ENCODE measurements around the gene DENND4A.
"Not testable (repeated sequence)": the region's sequence is repeated elsewhere in the genome, so short reads cannot be mapped to it uniquely, and the experiment has no call there.

Gene DENND4A

GRCh38 chr15:65819563-65819960 is 27.5 kb upstream of the DENND4A start:
- DNase-seq (ENCODE audit: low read depth, low spot score), result no peak

DNA sequence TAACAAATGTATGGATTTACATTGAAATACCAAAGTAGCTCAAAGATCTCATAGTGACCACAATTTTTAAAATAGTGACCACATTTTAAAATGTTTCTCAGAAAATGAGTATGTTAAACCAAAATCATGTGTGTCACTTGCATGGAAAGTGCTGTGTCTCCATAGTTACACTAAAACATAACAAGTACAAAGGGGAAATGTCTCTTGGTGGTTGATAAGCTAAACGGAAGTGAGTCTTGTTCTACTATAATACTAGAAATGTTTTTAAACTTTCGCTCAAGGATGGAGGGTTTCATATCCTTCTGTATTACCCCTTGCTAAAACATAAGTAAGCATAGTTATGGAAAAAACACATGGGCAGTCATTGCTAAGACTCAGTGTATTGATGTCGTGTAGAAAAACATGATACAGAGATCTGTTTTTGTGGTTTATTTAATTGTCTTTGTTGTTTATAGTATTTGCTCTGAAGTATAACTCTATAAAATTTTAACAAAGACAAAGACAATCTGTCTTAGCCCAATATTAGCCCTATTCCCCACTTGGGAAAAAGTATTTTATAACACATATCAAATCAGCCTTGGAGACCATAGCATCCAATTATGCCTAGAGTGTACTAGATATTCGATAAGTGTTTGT is 27.0 kb upstream of the DENND4A start:
- no peak for DNase-seq (ENCODE audit: low read depth, low spot score)

DNA sequence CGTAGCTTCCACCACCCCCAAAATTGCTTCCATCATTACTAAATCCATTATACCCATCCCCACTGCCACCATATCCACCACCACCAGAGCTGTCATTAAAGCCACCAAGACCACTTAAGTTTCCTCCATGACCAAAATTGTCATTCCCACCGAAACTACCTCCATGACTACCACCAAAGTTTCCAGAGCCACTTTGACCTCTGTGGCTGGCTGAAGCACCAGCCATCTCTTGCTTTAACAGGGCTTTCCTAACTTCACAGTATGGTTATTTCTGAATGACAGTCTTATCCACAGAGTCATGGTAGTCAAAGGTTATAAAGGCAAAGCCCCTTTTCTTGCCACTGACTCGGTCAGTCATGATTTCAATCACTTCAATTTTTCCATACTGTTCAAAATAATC is 24.3 kb upstream of the DENND4A start:
- DNase-seq (ENCODE audit: low read depth, low spot score), result no peak

DNA sequence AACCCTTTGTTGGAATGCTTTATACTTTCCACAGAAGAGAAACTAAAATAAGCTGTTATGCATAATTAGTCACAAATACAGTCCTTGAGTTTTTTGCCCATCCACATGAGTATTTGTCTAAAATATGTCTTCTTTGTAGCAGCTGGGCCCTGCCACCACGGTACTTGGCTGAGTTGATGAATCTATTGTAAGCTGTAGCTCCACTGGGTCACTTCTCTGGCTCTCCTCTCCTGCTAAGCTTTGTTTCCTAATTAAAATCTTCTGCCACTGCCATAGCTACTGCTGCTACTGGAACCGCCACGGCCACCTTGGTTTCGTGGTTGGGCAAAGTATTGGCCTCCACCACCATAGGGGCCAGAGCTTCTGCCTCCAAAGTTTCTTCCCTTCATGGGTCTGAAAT is 23.9 kb upstream of the DENND4A start:
- not testable (repeated sequence) for DNase-seq (ENCODE audit: low read depth, low spot score)

DNA sequence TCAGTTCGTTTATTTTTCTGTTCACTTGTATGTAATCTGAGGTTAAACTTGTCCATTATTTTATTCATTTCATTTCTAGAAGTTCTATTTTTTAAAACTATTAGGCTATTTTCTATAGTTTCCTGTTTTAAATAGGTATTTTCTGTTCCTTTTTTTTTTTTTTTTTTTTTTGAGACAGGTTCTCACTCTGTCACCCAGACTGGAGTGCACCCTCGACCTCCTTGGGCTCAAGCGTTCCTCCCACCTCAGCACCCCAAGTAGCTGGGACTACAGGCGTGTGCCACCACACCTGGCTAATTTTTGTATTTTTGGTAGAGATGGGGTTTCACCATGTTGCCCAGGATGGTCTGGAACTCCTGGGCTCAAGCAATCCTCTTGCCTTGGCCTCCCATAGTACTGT is 22.2 kb upstream of the DENND4A start:
- not testable (repeated sequence) for DNase-seq (ENCODE audit: low read depth, low spot score)

GRCh38 chr15:65812916-65813315 is 20.8 kb upstream of the DENND4A start:
- no peak for DNase-seq (ENCODE audit: low read depth, low spot score)

DNA sequence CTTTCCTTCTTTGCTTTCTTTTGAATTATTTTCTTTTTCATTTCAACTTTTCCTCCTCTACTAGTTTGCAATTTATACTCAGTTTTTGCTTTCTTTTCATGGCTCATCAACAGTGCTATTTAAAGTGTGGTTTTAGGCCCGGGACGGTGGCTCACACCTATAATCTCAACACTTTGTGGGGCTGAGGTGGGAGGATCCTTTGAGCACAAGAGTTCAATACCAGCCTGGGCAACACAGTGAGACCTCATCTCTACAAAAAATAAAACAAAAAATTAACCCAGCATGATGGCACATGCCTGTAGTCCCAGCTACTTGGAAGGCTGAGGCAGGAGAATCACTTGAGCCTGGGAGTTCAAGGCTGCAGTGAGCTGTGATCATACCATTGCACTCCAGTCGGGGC is 20.4 kb upstream of the DENND4A start:
- DNase-seq (ENCODE audit: low read depth, low spot score), result no peak

DNA sequence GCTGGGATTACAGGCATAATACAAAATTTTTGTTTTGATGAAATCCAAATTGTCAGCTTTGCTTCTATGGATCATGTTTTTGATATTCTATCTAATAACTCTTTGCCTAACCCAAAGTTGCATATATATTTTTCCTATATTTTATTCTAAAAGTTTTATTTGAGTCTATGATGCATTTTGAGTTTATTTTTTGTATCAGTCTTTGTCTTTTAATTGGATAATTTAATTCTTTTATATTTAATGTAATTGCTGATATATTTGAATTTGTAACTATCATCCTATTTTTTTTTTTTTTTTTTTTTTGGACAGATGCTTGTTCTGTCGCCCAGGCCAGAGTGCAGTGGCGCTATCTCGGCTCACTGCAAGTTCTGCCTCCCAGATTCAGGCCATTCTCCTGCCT is 19.7 kb upstream of the DENND4A start:
- DNase-seq (ENCODE audit: low read depth, low spot score), result no peak

GRCh38 chr15:65811011-65811733 is 19.1 kb upstream of the DENND4A start:
- DNase-seq (ENCODE audit: low read depth, low spot score), result not testable (repeated sequence)

DNA sequence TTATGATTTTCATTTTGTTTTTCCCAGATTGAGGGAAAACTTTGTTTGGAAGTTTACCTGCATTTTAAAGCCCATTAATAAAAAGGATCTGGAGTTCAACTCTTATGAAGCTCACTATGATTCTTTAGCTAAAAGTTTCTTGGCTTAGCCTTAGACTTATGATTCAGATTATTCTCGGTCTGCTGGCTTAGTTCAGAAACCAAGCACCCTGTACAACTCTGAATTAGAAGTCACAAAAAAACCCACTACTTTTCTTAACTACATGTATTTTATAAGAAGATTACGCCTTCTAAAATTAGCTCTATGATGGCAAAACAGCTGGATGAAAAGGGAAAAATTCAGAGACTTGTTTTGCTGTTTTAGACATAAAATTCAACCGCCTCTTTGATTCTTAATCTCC is 14.3 kb upstream of the DENND4A start:
- no peak for DNase-seq (ENCODE audit: low read depth, low spot score)

DNA sequence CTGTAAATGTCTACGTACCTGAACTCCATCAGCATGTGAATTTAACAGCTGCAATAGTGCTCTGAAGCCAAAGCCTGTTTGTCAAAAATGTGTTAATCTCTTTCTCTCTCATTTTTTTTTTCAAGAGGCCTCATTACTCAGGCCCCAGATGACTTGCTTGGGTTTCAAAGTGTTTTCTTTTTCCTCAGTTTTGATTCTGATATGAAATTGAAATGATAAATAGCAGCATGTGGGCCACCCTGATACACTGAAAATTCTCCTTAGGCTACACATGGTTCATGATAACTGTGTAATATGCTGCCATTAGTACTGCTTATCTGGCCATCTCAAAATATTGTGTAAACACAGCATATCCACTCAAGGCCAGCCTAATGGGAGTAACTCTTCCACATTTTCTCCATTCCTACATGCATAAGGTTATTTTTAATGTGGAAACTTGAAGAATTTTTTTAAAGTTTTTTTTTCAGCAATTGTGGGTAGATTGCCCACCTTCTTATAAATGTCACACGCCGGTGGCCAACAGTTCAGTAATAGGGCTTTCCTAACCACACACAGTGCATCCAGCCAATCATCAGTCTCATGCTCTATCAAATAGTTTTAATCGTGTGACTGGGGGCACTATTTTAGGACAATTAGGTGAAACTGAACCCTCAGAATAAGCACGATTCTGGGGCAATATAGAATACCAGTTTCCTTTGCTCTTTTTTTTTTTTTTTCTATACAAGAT is 13.1 kb upstream of the DENND4A start:
- no peak for DNase-seq (ENCODE audit: low read depth, low spot score)

GRCh38 chr15:65804252-65804931 is 12.3 kb upstream of the DENND4A start:
- no peak for DNase-seq (ENCODE audit: low read depth, low spot score)

DNA sequence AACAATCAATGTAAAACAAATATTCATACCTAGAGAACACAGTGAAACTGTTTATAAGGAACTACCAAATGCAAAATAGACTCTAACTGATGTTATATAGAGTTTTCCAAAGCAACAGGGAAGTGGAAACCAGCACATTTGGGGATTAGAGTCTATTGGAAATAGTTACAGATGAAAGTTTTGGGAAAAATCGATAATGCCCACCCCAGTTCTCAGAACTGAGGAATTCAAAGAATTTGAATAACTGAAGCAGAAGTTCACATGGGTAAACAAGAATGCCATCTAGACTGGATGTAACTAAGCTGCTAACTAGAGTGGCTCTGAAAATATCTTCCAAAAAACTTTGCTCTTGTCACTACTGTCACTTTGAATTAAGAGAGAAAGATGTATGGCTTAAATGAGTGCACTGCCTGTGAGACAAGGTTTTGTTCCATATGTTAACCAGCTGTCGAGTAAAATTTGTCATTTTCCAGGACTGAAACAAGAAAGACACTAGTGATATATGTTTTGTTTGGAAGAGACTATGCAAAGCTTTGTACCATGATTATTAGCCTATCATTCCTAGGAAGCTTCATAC is 9.2 kb upstream of the DENND4A start:
- DNase-seq (ENCODE audit: low read depth, low spot score), result no peak

DNA sequence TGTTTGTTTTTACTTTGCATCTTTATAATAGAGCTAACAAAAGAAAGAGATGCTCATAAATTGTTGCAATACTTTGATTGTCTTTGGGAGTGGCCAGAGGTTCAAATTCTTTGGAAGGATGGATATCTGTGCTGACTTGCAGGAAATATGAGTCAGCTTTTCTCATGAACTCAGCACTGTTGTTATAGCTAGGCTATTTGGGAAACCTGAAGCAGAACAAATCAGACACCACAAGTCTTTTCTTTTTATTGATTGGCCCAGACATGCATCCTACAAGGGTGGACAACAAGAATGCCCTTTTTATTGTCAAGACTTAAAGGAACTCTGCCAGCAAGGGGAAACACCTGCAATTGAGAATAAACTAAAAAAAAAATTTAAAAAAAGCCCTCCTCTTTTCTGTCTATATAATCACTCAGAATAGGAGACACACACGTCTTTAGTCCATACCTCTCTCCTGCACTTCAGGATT is 4.6 kb upstream of the DENND4A start:
- DNase-seq (ENCODE audit: low read depth, low spot score), result no peak

DNA sequence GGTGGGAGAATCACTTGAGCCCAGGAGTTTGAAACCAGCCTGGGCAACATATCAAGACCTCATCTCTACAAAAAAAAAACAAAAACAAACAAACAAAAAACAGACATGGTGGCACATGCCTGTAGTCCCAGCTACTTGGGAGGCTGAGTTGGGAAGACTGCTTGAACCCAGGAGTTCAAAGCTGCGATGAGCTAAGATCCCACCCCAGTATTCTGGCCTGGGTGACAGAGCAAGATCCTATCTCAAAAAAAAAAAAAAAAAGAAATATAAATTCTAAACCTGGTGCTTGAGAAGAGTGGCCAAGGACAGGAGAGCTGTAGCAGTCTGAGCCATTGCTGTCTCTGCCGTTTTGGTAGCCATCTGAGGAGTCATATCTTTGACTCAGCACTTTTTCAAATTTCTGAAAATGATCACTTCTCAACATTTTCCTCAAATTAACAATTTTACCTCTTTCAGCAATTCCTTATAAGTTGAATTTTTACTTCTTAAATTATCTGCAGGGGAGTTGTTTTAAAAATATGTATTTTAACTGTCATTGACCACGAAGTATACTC is 3.6 kb upstream of the DENND4A start:
- no peak for DNase-seq (ENCODE audit: low read depth, low spot score)

DNA sequence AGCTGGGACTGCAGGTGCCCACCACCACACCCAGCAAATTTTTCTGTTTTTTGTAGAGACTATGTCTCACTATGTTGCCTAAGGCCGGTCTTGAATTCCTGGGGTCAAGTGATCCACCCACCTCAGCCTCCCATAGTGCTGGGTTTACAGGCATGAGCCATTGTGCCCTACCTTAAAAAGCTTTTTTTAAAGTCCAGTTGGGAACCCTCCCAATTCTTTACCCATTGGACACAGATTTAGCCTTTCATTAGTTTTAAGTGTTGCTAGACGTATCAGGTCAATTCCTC is 1.7 kb upstream of the DENND4A start:
- no peak for DNase-seq (ENCODE audit: low read depth, low spot score)

GRCh38 chr15:65792988-65793817 is 1.1 kb upstream of the DENND4A start:
- no peak for DNase-seq (ENCODE audit: low read depth, low spot score)

DNA sequence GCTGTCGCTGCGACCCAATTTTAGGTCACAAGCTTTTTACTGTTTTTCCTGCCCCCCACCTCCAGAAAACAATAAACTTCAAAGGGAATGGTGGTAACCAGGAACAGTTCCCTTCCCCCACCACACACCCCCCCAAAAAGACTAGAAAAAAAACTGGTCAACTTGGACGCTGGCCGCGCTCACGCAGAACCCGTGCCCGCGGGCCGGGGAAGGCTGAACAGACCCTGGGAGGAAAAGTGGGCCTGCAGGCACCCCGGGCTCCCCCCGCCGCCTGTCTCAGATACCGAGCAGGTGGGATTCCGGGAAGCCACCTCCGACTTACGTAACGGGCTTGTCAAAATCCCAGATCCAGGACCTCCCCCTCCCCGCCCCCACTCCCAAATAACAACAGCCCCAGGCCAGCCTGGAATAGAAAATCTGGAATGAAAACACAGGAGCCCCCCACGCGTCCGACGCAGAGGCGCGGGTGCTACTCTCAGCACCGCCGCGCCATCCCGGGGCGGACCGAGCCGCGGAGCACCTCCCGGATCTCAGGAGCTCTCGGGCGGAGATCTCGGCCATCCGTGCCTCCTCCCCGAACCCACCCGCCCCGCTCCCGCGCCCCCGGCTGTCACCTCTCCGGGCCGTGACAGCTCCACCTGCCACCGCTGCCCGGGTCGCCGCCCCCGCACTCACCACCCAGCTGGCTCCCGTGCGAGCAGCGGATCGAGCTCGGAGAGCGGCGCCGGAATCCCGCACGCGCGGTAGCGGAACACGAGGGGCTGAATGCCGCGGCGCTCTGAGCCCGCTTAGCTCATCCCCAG is 557 bp downstream of the DENND4A start:
- no peak for DNase-seq (ENCODE audit: low read depth, low spot score)

- no peak for DNase-seq (ENCODE audit: low read depth, low spot score)
These were observed 1.3 kb downstream of the DENND4A start for GRCh38 chr15:65790694-65791334.
